Kidney glomerular epithelial cell (primary cell): ENCODE data around the gene GTF2H2.
"Not testable (repeated sequence)": the region's sequence is repeated elsewhere in the genome, so short reads cannot be mapped to it uniquely, and the experiment has no call there.

Source experiments
- DNase-seq: peaks from one replicate; lab custom pipeline; 2025; lab: John Stamatoyannopoulos, UW

Gene GTF2H2

GRCh38 chr5:71067262-71067928 lies at the start of gene GTF2H2:
GTF2H2 (minus strand) TSS chr5:71067676; CDS start chr5:71062763, 4,913 bp downstream.
- not testable (repeated sequence) for DNase-seq

DNA sequence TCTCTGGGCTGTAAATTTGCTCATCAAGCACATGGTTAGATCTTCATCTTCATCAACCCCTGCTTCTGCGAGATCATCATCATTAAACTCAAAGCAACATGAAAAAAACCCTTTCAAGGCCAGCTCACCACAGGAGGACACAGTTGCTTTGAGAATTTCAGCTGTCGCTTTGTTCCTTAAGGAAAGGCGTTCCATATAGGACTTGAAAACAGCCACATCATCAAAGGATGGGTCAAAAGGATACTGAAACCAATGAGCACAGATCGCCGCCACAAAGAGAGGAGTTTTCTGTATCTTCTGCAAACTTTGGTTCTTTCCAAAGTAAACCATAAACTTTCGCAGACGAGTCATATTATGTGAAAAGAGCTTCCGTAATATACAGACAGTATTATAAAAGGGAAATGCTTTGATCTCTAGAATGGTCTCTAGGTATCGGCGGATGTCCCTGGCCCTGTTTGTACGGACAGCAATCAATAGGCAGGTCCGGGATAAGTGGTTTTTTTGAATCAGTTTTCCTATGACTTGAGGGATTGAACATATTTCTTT lies 42.3 kb upstream of the GTF2H2 start:
- DNase-seq: not testable (repeated sequence)

DNA sequence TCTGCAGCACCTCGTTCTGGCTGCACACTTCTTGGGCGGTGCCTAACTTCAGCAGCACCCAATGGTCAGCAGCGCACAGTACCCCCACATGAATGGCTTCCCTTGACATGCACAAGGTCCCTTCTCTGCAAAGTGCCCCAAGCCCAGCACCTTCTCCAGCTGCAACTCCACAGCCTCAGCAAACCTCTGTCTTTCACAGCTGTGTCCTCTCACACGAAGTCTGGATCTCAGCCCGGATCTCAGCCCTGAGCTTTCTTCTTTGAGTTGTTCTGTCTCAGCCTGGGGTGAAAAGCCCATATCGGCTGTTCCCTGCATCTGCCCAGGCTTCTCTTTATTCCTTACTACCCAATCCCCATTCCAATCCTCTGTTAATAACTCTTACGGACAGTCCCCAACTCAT lies 32.5 kb upstream of the GTF2H2 start:
- not testable (repeated sequence) for DNase-seq

DNA sequence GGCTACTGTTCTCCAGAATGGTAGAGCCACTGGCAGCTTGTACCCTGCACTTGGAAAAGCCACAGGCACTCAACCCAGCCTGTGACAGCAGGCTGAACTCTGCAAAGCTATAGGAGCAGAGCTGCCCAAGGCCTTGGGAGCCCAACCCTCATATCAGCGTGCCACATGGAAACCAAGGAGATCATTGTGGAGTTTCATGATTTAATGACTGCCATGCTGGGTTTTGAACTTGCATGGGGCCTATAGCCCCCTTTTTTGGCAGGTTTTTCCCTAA lies 30.4 kb upstream of the GTF2H2 start:
- DNase-seq: not testable (repeated sequence)

GRCh38 chr5:71097173-71097929 lies 29.9 kb upstream of the GTF2H2 start:
- not testable (repeated sequence) for DNase-seq

DNA sequence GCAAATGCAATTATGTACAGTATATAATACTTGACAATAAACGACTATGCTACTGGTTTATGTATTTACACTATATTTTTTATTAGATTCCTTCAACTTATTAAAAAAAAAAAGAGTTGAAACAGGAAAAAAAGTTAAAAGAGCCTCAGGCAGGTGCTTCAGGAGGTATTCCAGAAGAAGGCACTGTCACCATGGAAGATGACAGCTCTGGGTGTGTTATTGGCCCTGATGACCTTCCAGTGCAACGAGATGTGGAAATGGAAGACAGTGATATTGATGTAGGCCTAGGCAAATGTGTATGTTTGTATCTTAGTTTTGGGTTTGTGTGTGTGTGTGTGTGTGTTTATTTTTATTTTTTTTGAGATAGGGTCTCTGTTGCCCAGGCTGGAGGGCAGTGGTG lies 22.3 kb upstream of the GTF2H2 start:
- DNase-seq: not testable (repeated sequence)

- not testable (repeated sequence) for DNase-seq
Observed at GRCh38 chr5:71088754-71089153, 21.3 kb upstream of the GTF2H2 start.

GRCh38 chr5:71086145-71086544 lies 18.7 kb upstream of the GTF2H2 start:
- DNase-seq: not testable (repeated sequence)

GRCh38 chr5:71084280-71085063 lies 17.0 kb upstream of the GTF2H2 start:
- not testable (repeated sequence) for DNase-seq

DNA sequence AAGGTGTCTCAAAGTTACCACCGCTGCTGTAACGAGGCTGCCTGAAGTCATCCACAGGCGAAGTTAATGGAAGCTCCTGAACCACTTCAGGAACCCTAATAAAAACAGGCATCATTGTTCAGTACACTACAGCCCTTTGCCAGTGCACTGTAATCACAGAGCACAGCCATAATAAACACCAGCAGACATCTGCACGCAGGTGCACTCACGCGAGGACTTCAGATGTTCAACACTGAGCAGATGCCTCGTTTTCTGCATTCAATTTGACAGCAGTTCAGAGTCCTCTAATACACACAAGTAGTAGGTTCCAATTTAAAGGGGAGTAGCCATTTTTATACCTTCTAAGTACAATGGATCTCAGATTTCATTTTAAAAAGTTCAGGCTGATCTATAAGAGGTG lies 15.4 kb upstream of the GTF2H2 start:
- not testable (repeated sequence) for DNase-seq

DNA sequence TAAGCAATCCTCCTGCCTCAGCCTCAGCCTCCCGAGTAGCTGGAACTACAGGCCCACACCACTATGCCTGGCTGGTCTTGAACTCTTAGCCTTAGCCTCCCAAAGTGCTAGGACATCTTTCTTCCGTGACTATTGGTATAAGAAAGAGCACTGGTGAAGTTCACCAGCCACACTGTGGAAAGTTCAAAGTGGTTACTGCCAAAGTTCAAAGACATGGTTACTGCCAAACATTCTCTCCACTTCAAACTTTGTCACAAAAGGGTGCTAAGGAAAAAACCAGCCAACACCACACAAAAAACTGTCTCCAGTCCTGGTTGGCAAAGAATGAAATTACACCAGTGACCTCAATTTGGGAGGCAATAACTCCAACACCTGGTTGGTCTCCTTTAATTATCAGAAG lies 14.9 kb upstream of the GTF2H2 start:
- not testable (repeated sequence) for DNase-seq

DNA sequence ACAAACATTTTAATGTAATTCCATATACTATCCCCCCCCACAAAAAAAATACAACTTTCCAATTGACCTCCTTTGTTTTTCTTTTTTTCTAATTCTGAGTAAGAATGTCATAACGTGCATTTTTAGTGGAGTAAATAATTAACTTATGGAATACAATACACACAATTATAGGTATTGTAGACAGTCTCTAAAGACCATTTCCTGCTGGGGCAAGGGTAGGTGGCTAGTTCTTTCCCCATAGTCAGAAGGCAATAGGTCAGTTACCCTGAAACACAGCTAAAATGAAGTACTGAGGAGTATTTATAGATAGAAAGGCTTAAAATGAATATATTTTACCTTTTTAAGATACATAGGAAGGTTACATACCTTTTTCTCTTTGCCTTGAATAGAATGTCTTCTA lies 6.2 kb downstream of the GTF2H2 start:
- not testable (repeated sequence) for DNase-seq

- not testable (repeated sequence) for DNase-seq
Observed at GRCh38 chr5:71059426-71059825, 8.1 kb downstream of the GTF2H2 start.

DNA sequence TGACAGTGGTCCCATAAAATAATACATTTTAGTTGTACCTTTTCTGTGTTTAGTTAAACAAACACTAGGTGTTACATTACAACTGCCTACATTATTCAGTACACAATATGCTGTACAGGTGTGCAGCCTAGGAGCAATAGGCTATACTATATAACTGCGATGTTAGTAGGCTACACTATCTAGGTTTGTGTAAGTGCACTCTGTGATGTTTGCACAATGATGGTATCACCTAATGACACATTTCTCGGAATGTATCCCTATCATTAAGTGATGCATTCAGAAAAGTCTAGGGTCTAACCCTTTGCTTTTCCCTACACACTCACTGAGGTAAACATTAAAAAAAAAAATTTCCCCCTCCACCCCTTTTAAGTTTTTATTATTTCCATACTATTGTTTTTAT lies 22.7 kb downstream of the GTF2H2 start:
- DNase-seq: not testable (repeated sequence)

DNA sequence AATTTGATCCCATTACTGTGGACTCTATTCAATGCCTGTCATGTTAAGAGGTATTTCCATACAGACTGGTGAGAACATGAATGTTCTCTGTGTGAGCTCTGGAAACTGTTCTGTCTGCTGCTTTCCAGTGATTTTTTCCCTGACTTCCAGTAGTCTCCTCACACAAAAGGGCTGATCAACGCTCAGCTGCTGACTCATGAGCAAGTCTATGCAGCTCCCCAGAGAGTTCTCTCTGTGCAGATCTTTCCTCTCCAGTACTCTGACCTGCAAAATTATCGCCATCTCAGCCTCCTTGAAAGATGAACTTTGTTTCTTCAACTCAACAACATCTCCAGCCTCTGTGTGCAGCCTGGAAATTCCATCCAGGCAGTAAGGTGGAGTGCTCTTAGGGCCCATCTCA lies 23.3 kb downstream of the GTF2H2 start:
- DNase-seq: not testable (repeated sequence)

DNA sequence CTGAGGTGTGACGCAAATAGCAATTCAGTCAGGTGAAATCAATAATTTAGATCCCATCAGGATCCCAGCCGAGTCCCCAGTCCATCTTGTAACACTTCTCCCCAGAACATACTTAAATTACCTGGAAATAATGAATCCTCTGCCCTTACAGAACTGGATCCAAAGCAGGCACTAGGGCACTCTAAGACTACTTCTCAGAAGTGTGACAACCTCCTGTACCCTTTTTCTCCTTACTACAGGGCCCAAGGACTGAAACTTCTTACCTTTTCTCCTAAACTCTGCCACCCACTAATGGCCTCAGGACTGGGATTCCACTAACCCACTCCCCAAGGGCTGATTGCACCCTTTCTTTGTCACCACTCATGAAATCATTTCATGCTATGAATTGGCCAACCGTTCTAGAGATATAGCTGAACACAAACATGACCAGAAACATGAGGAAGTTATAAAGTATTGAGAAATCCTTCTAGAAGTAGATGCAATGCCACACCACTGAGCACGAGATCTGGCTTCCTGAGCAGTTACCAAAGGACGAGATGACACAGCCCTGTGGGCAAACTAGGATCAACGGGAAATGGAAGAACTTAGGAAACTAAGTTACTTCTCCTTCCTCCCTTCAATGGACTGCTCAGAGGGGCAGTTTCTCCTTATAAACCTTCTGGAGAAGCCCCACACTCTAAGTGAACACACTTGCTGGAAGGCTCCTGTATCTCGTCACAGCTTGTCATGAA lies 36.3 kb downstream of the GTF2H2 start:
- not testable (repeated sequence) for DNase-seq

GRCh38 chr5:71025289-71025953 lies 42.1 kb downstream of the GTF2H2 start, which contains the start of gene NAIP:
NAIP (minus strand) TSS chr5:71025339; CDS start chr5:71012915, 12,424 bp downstream.
- not testable (repeated sequence) for DNase-seq

DNA sequence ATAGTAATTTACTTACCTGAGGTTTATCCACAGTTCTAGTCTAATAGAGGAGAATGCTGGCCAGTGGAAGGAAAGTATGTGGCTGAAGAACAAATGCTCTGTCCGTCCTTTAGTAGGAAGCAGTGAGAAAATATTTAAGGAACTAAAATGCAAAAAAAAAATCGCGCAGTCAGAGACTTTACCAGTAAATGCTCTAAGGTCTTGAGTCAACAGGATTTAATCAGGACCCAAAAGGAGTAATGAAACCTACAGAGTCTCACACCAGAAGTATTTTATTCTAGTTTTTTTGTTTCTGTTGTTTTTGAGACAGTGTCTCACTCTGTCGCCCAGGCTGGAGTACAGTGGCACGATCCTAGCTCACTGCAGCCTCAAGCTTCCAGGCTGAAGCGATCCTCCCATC lies 46.8 kb downstream of the GTF2H2 start:
- DNase-seq: not testable (repeated sequence)

- not testable (repeated sequence) for DNase-seq
Observed at GRCh38 chr5:71018376-71019005, 49.0 kb downstream of the GTF2H2 start.

- no peak for DNase-seq
Observed at GRCh38 chr5:71014176-71014575, 53.3 kb downstream of the GTF2H2 start.

DNA sequence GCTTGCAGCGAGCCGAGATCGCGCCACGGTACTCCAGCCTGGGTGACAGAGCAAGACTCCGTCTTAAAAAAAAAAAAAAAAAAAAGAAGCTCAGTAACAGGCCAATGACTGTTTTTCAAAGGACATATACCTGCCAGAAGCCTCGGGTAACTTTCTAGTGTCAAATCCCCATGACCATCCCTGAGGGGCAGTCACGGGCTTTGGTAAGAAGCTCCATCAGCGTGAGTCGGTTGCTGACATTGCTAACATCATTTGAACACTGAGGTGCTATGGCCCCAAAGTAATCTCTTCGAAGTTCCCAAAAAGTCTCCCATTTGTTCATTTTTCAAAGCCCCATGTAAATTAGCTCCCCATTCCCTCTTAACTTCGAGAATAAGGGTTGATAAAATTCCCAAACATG lies 53.9 kb downstream of the GTF2H2 start:
- no peak for DNase-seq
